Tibial nerve (tissue), 4 donors: Measurements from ENCODE around the gene ITIH6.

Experiments used
- CTCF ChIP-seq, 5 experiments: fragments of 200-600 bp in 3 of 5; fragments of 450-650 bp in 2 of 5; sonication (generic) in 3 of 5; IDR thresholded peaks; one replicate each; pipeline ENCODE4 v1.5.1; 2016 to 2019; ENCODE audit warnings: antibody characterized with exemption in 5 of 5, mild to moderate bottlenecking in 3 of 5, moderate library complexity in 2 of 5
- EP300 ChIP-seq, 2 donors: sonication (generic); formaldehyde crosslinking; IDR thresholded peaks; one replicate each; pipeline ENCODE4 v1.6.1; 2017; ENCODE audit warnings: antibody characterized with exemption in 2 of 2, mild to moderate bottlenecking in 1 of 2
- POLR2A ChIP-seq, 2 donors: fragments of 450-650 bp; IDR thresholded peaks; one replicate each; pipeline ENCODE4 v1.6.1; 2017; ENCODE audit warnings: antibody characterized with exemption in 2 of 2, mild to moderate bottlenecking in 2 of 2, moderate library complexity in 2 of 2

- TF ChIP-seq POLR2A (IDR thresholded peaks at IDR 0.05), result no peak
- TF ChIP-seq CTCF (IDR thresholded peaks at IDR 0.05), result peak in 1 of 5 experiments; percentile 8
- TF ChIP-seq EP300 (IDR thresholded peaks at IDR 0.05), result no peak
These were observed 11.1 kb downstream of the ITIH6 start for GRCh38 chrX:54786967-54787366.
